KMS-11 (cell line): ENCODE data around the gene LRGUK.
"Not testable (repeated sequence)": the region's sequence is repeated elsewhere in the genome, so short reads cannot be mapped to it uniquely, and the experiment has no call there.

ENCODE experiments used
- H2AFZ ChIP-seq: fragments of 200-600 bp; sonication (generic); 2 replicates; pipeline ENCODE4 v1.6.1; 2016; ENCODE audit warnings: antibody characterized with exemption, mixed run types, low read depth
- H3K27ac ChIP-seq: fragments of 200-600 bp; sonication (generic); 2 replicates; pipeline ENCODE4 v1.6.1; 2016; ENCODE audit warnings: mild to moderate bottlenecking, mixed run types
- H3K27me3 ChIP-seq: fragments of 200-600 bp; sonication (generic); 2 replicates; pipeline ENCODE4 v1.6.1; 2017; ENCODE audit warnings: mild to moderate bottlenecking, low read depth, mixed run types, moderate library complexity; ENCODE audit not compliant: insufficient read depth
- H3K36me3 ChIP-seq: fragments of 200-600 bp; sonication (generic); 2 replicates; pipeline ENCODE4 v1.6.1; 2017; ENCODE audit warnings: mild to moderate bottlenecking, mixed run types; ENCODE audit not compliant: insufficient read depth
- H3K4me1 ChIP-seq: fragments of 200-600 bp; sonication (generic); 2 replicates; pipeline ENCODE4 v1.6.1; 2016; ENCODE audit warnings: mild to moderate bottlenecking, low read depth, mixed run types; ENCODE audit not compliant: poor library complexity, severe bottlenecking
- H3K4me2 ChIP-seq: fragments of 200-600 bp; sonication (generic); 2 replicates; pipeline ENCODE4 v1.7.0; 2016; ENCODE audit warnings: mild to moderate bottlenecking, mixed run types
- H3K4me3 ChIP-seq: fragments of 200-600 bp; sonication (generic); IDR thresholded peaks from 2 replicates; pipeline ENCODE4 v1.6.1; 2017; ENCODE audit warnings: low read depth, low read length, mixed read lengths; ENCODE audit not compliant: insufficient read depth
- H3K79me2 ChIP-seq: fragments of 200-600 bp; sonication (generic); 2 replicates; pipeline ENCODE4 v1.6.1; 2016; ENCODE audit warnings: low read depth, mixed run types; ENCODE audit not compliant: insufficient read depth
- H3K9ac ChIP-seq: fragments of 200-600 bp; sonication (generic); 2 replicates; pipeline ENCODE4 v1.6.1; 2016; ENCODE audit warnings: mild to moderate bottlenecking, mixed run types
- H4K20me1 ChIP-seq: fragments of 200-600 bp; sonication (generic); 2 replicates; pipeline ENCODE4 v1.6.1; 2016; ENCODE audit warnings: mild to moderate bottlenecking, mixed run types; ENCODE audit not compliant: insufficient read depth
- TF ChIP-seq, protein P1 (sequence below): fragments of 200-600 bp; sonication (generic); conservative IDR thresholded peaks from 2 replicates; pipeline ENCODE4 v1.6.1; 2017; ENCODE audit warnings: low read depth, mild to moderate bottlenecking, antibody characterized with exemption, low read length, moderate library complexity, mixed read lengths

LRGUK gene, protein sequence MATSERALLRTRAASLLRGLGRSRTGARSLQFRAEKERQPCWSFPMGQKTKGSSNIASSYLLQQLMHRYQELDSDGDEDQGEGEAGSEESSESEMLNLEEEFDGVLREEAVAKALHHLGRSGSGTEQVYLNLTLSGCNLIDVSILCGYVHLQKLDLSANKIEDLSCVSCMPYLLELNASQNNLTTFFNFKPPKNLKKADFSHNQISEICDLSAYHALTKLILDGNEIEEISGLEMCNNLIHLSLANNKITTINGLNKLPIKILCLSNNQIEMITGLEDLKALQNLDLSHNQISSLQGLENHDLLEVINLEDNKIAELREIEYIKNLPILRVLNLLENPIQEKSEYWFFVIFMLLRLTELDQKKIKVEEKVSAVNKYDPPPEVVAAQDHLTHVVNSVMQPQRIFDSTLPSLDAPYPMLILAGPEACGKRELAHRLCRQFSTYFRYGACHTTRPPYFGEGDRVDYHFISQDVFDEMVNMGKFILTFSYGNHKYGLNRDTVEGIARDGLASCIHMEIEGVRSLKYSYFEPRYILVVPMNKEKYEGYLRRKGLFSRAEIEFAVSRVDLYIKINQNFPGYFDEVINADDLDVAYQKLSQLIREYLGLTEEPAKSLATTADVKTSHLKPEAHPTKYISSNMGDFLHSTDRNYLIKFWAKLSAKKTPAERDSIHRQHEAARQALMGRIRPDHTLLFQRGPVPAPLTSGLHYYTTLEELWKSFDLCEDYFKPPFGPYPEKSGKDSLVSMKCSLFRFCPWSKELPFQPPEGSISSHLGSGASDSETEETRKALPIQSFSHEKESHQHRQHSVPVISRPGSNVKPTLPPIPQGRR

DNA sequence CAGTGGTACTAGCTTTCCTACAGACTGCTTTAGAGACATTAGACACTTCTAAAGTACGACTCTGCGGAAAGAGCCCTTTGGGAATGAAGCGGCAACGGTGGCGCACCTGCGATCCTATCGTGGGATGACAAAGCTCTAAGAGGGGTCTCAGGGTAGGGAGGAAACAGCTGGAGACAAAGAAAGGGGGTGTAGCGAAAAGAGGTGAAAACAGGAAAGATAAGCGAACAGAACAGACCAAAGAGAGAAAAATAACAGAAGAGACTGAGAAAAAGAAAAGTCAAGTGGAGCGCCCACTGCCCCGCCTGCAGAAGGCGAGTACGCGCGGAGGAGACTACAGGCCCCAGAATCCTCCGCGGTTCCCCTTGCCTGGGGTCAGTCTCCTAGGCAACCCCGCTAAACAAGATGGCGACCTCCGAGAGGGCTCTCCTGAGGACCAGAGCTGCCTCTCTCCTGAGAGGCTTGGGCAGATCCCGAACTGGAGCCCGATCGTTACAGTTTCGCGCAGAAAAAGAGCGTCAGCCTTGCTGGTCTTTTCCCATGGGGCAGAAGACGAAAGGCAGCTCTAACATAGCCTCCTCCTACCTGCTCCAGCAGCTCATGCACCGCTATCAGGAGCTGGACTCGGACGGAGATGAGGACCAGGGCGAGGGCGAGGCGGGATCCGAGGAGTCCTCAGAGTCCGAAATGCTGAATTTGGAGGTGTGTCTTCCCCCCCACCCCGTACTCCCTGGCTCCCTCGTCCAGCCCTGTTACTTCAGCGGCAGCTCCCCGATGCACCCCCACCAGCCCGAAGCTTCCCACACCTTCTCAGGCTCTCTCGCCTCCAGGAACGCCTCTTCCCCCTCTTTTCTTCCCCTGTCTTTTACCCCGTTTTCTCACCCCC is at the start of gene LRGUK:
TSS of gene LRGUK (plus strand) at position 375 of the 883 bp plus-strand sequence. CDS start at position 403, 28 bp downstream.
- no peak within 1 kb of the TSS for H3K27ac ChIP-seq
- no peak within 1 kb of the TSS for H3K4me3 ChIP-seq
- H2AFZ ChIP-seq = peak within 1 kb of the TSS; percentile 95
- H3K4me2 ChIP-seq = peak within 1 kb of the TSS; percentile 93
- no peaks in the 10 kb centered on the region for H3K79me2 ChIP-seq
- TF ChIP-seq, protein P1, sequence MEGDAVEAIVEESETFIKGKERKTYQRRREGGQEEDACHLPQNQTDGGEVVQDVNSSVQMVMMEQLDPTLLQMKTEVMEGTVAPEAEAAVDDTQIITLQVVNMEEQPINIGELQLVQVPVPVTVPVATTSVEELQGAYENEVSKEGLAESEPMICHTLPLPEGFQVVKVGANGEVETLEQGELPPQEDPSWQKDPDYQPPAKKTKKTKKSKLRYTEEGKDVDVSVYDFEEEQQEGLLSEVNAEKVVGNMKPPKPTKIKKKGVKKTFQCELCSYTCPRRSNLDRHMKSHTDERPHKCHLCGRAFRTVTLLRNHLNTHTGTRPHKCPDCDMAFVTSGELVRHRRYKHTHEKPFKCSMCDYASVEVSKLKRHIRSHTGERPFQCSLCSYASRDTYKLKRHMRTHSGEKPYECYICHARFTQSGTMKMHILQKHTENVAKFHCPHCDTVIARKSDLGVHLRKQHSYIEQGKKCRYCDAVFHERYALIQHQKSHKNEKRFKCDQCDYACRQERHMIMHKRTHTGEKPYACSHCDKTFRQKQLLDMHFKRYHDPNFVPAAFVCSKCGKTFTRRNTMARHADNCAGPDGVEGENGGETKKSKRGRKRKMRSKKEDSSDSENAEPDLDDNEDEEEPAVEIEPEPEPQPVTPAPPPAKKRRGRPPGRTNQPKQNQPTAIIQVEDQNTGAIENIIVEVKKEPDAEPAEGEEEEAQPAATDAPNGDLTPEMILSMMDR = no peak
- no peak within 1 kb of the TSS; the same call in 1 of the 2 replicates for H3K9ac ChIP-seq
- no peaks in the 10 kb centered on the region for H3K36me3 ChIP-seq
- peaks cover 3% of the 10 kb centered on the region for H3K4me1 ChIP-seq
- H3K27me3 ChIP-seq = no peaks in the 10 kb centered on the region
- H4K20me1 ChIP-seq = no peaks in the 10 kb centered on the region

DNA sequence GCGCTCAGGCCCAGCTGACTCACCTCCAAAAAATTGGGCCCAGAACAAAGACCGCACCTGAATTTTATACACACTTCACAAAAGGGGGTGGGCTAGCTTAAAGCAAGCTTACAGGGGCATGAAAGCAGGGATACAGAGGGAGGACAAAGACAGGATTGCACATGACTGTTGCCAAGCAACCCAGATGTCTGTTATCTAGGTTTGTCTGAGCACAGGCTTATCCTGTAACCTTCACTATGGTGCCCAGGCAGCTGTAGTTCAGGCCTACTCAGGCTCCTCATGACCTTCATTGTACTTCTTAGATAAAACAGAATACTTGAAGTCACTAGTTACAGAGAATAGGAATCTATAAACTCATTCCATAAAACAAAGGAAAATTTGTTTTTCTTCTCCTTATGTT is 49.6 kb upstream of the LRGUK start:
- not testable (repeated sequence) for H3K36me3 ChIP-seq, H3K4me3 ChIP-seq, H3K27ac ChIP-seq, H3K79me2 ChIP-seq, H2AFZ ChIP-seq, H4K20me1 ChIP-seq, H3K4me1 ChIP-seq, H3K27me3 ChIP-seq, H3K9ac ChIP-seq, H3K4me2 ChIP-seq

DNA sequence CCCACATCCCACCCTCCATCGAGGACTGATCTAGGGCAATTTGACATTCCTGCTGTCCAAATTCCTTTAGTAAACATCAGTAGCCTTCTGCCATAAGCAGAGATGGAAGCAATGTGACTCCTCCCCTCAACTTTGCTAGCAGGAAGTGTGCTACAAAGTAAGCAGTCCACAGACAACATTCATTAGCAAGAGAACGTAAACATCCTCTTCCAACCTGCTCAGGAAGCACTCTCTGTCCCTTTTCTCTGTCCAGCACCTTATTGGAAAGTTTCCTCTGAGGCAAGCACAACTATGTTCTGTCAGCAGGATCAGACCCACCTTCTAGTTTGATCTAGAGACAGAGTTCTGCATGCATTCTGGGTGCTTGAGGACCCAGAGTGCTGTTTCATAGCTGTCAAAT is 48.1 kb upstream of the LRGUK start:
- Histone ChIP-seq H3K4me3 (no peak overlapping the region), H3K27me3 (no peaks in the 10 kb centered on the region), H3K79me2 (no peaks in the 10 kb centered on the region), H3K9ac (no peak overlapping the region), H3K27ac (no peak overlapping the region), H2AFZ (no peak overlapping the region), H3K4me2 (no peak overlapping the region), H4K20me1 (no peaks in the 10 kb centered on the region), H3K36me3 (no peaks in the 10 kb centered on the region), H3K4me1 (no peaks in the 10 kb centered on the region)
- TF ChIP-seq, protein P1 = no peak

DNA sequence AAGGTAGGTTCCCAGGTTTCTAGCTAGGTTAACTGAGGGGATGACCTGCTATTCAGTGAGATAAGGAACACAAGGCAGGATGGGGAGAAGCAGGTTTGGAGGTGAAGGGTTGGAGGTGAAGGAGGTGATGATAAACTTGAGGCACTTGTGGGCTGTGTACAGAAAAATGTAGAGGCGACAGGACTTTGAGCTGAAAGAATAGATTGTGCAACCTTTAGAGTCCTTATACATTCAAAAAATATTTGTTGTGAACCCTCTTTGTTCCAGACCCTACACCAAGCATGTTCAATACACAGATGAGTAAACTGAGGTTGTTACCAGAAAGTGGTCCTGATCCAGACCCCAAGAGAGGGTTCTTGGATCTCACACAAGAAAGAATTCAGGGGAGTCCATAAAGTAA is 45.4 kb upstream of the LRGUK start:
- H4K20me1 ChIP-seq = no peaks in the 10 kb centered on the region
- TF ChIP-seq, protein P1 = no peak
- H3K4me3 ChIP-seq = no peak overlapping the region
- H3K79me2 ChIP-seq = no peaks in the 10 kb centered on the region
- H2AFZ ChIP-seq = no peak overlapping the region
- H3K4me2 ChIP-seq = no peak overlapping the region
- no peak overlapping the region for H3K27ac ChIP-seq
- H3K27me3 ChIP-seq = no peaks in the 10 kb centered on the region
- H3K36me3 ChIP-seq = no peaks in the 10 kb centered on the region
- H3K4me1 ChIP-seq = no peaks in the 10 kb centered on the region
- no peak overlapping the region for H3K9ac ChIP-seq
